ENCODE results near the gene IL12RB1.

- TF ChIP-seq CTCF (IDR thresholded peaks at IDR 0.05): no peak
- TF ChIP-seq POLR2A (IDR thresholded peaks at IDR 0.05): peak in 1 of 2 donors; percentile 28
- peak; percentile 84 to 85 for TF ChIP-seq EP300 (IDR thresholded peaks at IDR 0.05)
Measured at GRCh38 chr19:18021121-18021755, 65.5 kb downstream of the IL12RB1 start.
